Renal cortical epithelial cell (primary cell): ENCODE results near the gene PIP4P1. TPM values are rescaled to one million over a fixed set of nuclear protein-coding genes. Genes with fewer than 3 reads are reported as not detected.

Experiments used
- DNase-seq: peaks from one replicate; pipeline ENCODE4 v3.0.0-alpha.2; 2011; ENCODE audit warnings: low read depth
- total RNA-seq: library from RNA; depleted of rRNA; stranded (reverse); fragments of >200 nt; gene quantifications from 2 replicates; pipeline ENCODE4 v1.2.3, GENCODE V29; 2014

The PIP4P1 gene
- total RNA-seq, 1 donor from 2014 or later, result 14.9 TPM

GRCh38 chr14:20435582-20436362, 25.5 kb downstream of the PIP4P1 start, which contains the start of gene KLHL33:
TSS of gene KLHL33 (minus strand) at chr14:20436166. CDS start at chr14:20435811, 355 bp downstream.
- no peak for DNase-seq

DNA sequence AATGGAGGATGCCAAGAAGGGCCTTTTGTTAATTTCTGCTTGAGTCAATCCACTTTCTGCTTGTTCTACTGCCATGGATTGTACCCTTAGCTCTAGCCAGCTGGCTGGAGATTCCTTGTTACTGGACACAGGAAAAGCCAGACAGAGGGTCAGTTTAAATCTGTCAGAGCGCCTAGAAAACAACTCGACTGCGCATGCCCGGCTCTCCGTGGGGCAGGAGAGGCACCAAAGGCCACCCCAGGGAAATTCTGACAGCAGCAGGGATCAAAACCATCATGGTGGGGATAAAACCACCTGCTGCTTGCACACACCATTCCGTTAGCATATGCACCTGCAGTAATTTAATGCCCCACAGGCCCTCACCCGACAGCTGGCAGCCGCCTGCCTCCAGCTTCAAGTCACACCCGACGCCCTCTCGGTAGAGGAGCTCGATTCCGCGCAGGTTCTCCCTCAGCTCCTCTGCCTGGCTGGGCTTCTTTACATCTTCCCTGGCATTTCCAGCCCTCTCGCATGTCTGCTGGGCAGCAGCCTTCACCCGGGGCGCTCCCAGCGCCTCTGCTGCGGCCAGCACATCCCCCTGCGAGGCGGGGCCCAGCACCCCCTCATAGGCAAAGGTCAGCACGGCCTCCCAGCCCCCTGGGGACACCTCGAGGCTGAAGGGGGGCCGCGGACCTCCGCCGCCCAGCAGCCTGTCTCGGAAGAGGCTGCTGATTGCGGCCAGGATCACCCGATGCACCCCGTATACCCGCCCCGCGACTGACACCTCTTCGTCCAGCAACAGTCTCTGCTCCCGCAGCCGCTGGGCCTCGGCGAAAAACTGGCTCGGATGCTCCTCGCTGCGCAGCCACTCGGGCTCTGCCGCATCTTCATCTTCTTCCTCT, 26.3 kb downstream of the PIP4P1 start:
- no peak for DNase-seq

DNA sequence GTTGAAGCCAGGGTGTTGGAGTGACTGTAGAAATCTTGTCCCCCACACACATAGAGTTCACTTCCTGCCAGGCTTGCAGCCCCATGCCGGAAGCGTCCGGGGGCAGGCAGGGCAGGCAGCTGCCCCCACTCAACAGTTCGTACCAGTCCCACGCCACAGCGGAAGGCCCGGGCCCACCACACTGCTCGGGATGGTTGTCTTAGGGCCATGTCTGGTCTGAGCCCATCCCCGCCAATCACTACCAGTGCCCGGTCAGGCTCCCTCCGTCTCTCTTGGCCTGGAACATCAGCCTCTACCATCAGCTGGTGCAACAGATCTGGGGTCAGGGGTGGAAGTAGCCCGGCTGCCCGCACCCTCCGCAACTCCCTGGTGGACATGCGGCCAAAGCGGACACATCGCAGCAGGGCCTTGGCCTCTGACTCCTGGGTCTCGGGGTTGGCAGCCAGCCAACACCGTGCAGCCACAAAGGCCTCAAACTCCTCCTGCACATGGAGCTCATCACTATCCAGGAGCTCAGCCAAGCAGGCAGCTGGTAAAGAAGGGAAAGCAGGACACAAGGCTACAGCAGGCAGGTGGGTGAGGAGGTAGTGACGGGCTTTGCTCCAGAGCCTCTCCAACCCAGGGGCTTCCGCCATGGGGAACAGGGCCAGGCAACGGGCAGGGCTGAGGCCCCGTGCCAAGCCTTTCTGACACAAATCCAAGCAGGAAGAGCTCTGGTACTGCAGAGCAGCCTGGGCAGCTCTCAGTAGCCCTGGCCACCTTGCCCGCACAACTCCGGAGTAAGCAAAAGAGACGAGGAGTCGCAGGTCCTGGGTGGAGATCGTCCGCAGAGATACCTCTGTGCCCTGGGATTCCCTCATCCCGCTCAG, 31.2 kb downstream of the PIP4P1 start:
- no peak for DNase-seq

DNA sequence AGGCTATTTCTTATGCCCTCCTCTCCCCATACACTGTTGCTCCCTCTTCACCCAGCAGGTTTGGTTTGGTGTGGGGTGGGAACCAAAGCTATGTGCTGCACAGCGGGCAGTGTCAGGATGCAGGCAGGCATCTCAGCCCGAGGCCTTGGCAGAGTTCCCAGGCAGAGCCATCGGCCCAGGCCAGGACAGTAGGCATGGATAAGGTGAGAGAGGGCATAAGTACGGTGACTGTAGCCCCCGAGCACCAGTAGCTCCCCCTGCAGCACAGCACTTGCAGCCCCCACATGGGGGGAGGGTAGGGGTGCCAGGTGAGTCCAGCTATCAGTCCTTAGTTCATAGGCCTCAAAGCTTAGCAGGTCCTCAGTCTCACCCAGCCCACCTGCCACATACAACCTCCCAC, 32.4 kb downstream of the PIP4P1 start:
- no peak for DNase-seq

DNA sequence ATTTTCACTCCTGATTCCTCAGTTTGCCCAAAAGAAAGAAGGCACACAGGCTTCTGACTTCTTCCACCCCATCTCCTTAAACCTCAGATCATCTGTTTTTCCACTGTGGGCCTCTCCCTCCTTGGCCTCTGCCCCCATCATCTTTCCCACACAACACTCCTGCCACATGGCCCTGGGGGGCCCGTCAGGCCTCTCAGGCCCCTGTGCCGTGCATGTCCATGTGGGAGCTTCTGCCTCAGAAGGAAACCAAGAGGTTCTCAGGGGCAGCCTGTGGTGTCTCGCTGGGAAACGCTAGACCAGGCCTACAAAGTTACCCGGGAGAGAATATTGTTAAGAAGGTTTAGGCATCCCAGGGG, 33.2 kb downstream of the PIP4P1 start:
- DNase-seq, result no peak

DNA sequence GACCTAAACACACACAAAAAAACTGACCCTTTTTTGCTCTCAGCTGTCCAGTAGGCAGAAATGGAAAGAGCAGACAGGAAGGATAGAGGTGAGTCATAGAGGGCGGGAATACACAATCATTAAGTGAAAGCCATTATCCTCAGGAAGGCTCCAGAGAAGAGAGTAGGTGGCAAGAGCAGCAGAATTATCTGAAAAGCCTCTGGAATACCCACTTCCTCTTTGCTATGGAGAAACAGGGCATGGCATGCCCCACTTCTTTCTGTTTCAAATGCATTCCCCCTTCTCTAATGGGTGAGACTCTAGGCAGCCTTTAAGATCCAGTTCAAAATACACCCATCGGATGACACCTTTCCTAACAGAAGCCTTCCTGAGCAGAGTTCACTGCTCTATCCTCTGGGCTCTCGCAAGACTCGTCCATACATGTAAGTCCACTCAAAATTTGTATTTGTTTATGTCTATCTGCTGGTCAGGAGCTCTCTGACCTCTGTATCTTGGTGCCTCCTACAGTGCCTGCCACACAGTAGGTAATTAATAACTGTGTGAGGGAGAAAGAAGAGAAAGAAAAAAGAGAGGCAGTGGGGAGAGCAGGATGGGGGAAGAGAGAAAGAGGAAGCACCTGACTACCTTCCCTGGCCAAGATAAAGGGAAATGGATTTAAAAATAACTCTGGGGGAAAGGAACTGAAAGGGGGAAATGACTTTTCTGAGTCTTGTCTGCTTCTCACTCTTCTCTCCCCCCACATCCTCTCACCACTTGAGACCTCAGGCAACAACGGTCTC, 33.8 kb downstream of the PIP4P1 start:
- peak; percentile 81 for DNase-seq

GRCh38 chr14:20424851-20425250, 36.4 kb downstream of the PIP4P1 start:
- DNase-seq, result no peak

GRCh38 chr14:20422886-20423285, 38.3 kb downstream of the PIP4P1 start:
- no peak for DNase-seq

DNA sequence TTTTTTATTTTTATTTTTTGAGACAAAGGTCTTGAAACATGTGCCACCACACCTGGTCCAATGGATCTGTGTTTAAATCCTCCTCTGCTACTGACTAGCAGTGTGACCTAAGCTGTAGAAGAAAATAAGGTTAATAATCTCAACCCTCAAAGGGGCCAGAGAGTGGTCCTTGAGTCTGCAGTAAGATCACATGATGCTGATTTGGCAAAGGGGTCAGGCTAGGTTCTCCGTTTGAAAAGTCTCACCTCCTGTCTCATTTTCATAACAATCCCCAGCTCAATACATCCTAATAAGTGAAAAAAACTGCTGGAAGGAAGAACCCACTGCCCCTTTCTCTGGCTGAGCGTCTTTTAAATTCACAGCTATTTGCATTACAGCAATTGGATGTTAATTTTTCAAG, 40.0 kb downstream of the PIP4P1 start:
- no peak for DNase-seq

DNA sequence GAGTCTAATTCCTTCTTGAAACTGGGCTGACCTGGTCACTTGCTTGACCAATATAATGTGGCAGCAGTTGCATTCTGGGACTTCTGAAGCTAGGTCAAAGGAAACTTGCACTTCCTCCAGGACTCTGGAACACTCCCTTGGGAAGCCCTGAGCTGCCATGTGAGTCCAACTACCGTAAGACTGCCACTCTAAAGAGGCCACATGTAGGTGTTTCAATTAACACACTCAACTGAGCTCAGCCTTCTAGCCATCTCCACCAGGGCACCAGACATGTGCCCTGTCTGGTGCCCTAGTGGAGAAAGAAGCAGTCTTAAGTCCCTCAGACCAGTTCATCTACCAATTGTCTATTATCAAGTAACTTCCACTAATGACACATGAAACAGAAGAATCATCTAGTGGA, 41.8 kb downstream of the PIP4P1 start:
- DNase-seq, result no peak

DNA sequence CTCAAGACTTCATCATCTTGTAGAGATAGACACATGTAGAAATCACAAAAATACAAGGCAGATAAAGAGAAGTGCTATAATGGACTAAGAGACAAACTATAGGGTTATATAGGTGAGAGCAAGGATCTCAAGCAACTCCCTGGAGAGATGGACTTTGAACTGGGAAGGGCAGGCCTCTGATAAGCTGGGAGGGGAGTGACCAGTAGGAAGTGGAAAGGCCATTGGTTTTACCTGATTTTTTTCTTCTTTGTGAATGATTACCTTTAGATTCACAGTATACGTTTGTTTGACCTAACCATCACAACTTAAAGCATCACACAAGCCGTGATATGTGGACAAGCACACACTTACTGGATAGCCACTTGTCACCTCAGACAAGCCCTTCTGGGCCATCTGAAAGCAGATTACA, 42.7 kb downstream of the PIP4P1 start:
- no peak for DNase-seq

- DNase-seq, result no peak
Observed at GRCh38 chr14:20417250-20418186, 43.7 kb downstream of the PIP4P1 start.

DNA sequence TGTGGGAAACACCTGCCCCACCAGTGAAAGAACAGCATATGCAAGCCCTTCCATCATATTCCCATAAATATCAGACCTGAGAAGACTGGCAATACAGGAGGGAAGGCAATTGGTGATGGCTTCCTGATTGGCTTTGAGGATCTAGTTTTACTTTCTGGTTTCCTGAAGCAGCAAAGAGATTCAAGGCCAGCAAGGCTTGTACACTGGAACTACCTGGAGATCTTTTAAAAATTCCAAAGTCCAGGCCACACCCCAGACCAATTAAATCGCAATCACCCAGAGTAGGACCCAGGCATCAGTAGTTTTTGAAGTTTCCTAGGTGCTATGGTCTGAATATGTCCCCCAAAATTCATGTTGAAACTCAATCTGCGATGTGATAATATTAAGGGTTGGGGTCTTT, 45.0 kb downstream of the PIP4P1 start:
- DNase-seq, result no peak

DNA sequence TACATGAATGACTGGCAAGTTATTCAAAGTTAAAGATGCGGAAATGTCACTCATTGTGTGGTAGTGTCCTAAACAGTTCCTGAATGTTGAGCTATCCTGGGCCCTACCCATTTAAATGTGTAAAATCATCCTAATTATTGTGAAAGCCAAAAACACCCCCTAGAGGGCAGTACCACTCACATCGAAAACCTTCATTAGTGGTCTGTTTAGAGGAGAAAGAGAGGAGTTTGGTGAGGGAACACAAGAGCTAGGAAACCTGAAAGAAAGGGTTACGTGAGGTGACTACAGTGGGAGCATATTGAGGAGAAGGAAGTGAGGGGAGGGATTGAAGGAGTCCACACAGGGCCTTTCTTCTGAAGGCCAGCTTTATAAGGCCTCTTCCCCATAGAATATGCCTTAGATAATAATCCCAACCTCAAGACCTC, 45.4 kb downstream of the PIP4P1 start:
- DNase-seq, result peak; percentile 59

DNA sequence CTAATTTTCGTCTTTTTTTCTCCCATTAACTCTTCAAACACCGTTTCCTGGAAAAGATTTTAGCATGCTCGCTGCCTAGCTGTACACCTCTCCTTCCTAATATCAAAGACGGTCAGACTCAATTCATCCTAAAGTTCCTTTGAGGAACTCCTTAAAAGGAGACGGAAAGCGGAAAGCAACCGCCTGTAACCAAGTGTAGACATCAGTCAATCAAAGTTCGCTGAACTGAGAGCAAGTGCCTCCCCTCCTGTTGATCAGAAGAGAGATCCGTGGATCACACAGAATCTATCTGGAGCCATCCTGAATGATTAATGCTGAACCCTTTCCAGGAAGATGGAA, 47.5 kb downstream of the PIP4P1 start:
- peak; percentile 28 for DNase-seq

DNA sequence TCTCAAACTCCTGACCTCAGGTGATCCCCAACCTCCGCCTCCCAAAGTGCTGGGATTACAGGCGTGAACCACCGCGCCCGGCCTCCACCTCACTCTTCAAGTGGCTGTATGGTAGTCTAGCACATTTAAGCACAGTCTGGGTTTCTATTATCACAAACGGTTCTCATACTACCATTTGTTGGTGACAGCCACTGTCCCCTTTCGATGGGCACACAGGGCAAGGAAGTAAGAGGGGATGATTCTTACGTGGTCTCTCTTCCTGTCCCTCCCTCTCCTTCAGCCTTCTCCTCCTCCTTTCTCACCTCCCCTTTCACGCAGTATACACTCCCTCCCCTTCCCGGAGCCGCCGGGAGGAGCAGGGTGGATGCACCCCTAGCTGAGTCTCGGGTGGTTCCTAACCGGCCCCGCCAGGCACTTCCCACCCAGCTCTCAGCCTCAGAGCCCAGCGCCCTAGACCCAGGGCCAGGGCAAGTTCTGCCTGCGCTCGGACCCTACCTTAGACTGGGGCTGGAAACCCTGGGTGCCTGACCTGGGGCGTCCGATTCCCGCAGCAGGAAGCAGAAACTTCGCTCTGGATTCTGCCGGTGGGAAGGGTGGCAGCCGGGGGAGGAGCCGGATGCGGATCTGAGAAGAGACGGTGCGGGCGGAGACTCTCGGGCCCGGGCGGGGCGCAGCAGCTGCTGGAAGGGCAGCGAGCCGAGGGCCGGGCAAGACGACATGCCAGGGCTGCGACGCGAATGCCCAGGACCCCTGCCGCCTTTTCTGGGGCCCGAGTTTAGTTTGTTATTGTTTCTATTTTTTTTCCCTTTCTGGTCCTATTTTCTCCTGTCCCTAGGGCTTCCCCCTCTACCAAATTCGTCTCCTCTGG, 48.1 kb downstream of the PIP4P1 start, which contains the start of gene TEP1:
Gene TEP1 (minus strand): TSS at position 626 of the 868 bp plus-strand sequence. CDS start 5,062 bp downstream, outside the sequence.
- DNase-seq, result peak; percentile 67

GRCh38 chr14:20412411-20412810, 48.8 kb downstream of the PIP4P1 start:
- peak; percentile 26 for DNase-seq

GRCh38 chr14:20409226-20409625, 52.0 kb downstream of the PIP4P1 start:
- no peak for DNase-seq
